OCI-LY7 (cell line): ENCODE results near the gene TMEM135.

Source experiments
- EZH2phosphoT487 ChIP-seq: fragments of 200-600 bp; sonication (generic); IDR thresholded peaks from 2 replicates; pipeline ENCODE4 v1.6.1; 2018; ENCODE audit warnings: low read depth, borderline replicate concordance, mild to moderate bottlenecking, mixed run types, antibody characterized with exemption, low read length, moderate library complexity, mixed read lengths
- TF ChIP-seq, protein P1 (sequence below): fragments of 200-600 bp; sonication (generic); conservative IDR thresholded peaks from 2 replicates; pipeline ENCODE4 v1.5.1; 2014; ENCODE audit warnings: mild to moderate bottlenecking, antibody characterized with exemption, low read length, moderate library complexity, mixed read lengths

DNA sequence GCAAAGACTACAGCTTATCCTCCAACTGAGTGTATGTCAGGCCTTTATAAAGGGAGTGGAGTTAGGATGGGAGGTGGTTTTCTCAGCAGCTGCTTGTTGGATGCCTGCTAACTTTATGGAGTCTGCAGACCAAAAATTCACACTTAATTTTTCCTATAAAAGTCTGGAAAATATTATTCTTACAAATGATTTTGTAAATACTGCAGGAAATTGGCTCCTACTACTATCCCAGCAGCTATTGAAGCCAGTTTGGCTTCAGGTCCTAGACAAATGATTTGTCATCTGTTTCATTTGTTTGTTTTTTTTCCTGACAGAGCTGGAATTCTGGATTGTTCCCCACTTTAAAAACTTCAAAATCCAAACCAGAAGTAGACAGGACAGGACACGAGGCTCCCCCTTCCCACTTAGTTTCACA lies 292.5 kb downstream of the TMEM135 start:
- TF ChIP-seq, protein P1, sequence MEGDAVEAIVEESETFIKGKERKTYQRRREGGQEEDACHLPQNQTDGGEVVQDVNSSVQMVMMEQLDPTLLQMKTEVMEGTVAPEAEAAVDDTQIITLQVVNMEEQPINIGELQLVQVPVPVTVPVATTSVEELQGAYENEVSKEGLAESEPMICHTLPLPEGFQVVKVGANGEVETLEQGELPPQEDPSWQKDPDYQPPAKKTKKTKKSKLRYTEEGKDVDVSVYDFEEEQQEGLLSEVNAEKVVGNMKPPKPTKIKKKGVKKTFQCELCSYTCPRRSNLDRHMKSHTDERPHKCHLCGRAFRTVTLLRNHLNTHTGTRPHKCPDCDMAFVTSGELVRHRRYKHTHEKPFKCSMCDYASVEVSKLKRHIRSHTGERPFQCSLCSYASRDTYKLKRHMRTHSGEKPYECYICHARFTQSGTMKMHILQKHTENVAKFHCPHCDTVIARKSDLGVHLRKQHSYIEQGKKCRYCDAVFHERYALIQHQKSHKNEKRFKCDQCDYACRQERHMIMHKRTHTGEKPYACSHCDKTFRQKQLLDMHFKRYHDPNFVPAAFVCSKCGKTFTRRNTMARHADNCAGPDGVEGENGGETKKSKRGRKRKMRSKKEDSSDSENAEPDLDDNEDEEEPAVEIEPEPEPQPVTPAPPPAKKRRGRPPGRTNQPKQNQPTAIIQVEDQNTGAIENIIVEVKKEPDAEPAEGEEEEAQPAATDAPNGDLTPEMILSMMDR, result no peak
- TF ChIP-seq EZH2phosphoT487, result no peak
